Activated CD4-positive, alpha-beta memory T cell treated with anti-CD3 and anti-CD28 coated beads, Interleukin-2, amount 10 ng/mL, durations not matched to agents 7 days and 5 days (primary cell): Measurements from ENCODE around the gene UFM1. TPM values are rescaled to one million over a fixed set of nuclear protein-coding genes. Genes with fewer than 3 reads are reported as not detected.
"Not testable (repeated sequence)": the region's sequence is repeated elsewhere in the genome, so short reads cannot be mapped to it uniquely, and the experiment has no call there.

Experiments used
- CTCF ChIA-PET: fragments of 350-600 bp; sonication (Branson Sonifier 250); formaldehyde crosslinking; loops from one replicate; lab custom pipeline; 2021; ENCODE audit warnings: antibody characterized with exemption, inconsistent platforms; lab: Charles Lee
- POLR2A ChIA-PET: fragments of 350-600 bp; sonication (Branson Sonifier 250); formaldehyde crosslinking; loops from one replicate; lab custom pipeline; 2021; ENCODE audit warnings: antibody characterized with exemption; lab: Charles Lee
- DNase-seq: peaks from one replicate; pipeline ENCODE4 v3.0.0-alpha.2; 2020
- H3K27ac Mint-ChIP-seq: one replicate; pipeline ENCODE4 v1.8.0; 2021; ENCODE audit warnings: mild to moderate bottlenecking, mixed read lengths
- H3K27me3 Mint-ChIP-seq: one replicate; pipeline ENCODE4 v1.8.0; 2021; ENCODE audit warnings: mixed read lengths
- H3K36me3 Mint-ChIP-seq: one replicate; pipeline ENCODE4 v1.8.0; 2021; ENCODE audit warnings: low read depth, mixed read lengths
- H3K4me1 Mint-ChIP-seq: one replicate; pipeline ENCODE4 v1.8.0; 2021; ENCODE audit warnings: mixed read lengths
- H3K4me3 Mint-ChIP-seq: one replicate; pipeline ENCODE4 v1.8.0; 2021; ENCODE audit warnings: mild to moderate bottlenecking, mixed read lengths
- H3K9me3 Mint-ChIP-seq: one replicate; pipeline ENCODE4 v1.8.0; 2021; ENCODE audit warnings: mixed read lengths
- total RNA-seq, 2 experiments: library from RNA; stranded (reverse); gene quantifications; one replicate each; pipeline ENCODE4 v1.2.3, GENCODE V29; 2021

Gene UFM1
- total RNA-seq, 2 experiments from 2014 or later = 39.1 to 41.2 TPM

GRCh38 chr13:38341149-38341692, 8.4 kb upstream of the UFM1 start:
- POLR2A ChIA-PET = interaction anchor here (2.0 kb wide), 1 partner anchor 9 kb away, joined by 10 read pairs; the partner anchor contains the start of gene UFM1
- no peak overlapping the region for H3K4me3 Mint-ChIP-seq
- CTCF ChIA-PET = interaction anchor here (0.9 kb wide), 1 partner anchor 13 kb away, joined by 3 read pairs; no protein-coding TSS in a partner anchor
- H3K36me3 Mint-ChIP-seq = no peaks in the 10 kb centered on the region
- H3K4me1 Mint-ChIP-seq = no peaks in the 10 kb centered on the region
- H3K27ac Mint-ChIP-seq = no peak overlapping the region
- H3K27me3 Mint-ChIP-seq = peaks cover 2% of the 10 kb centered on the region
- no peak for DNase-seq
- H3K9me3 Mint-ChIP-seq = no peaks in the 10 kb centered on the region

- Mint-ChIP-seq H3K9me3 (no peaks in the 10 kb centered on the region), H3K27ac (no peak overlapping the region), H3K4me1 (peaks cover 24% of the 10 kb centered on the region), H3K36me3 (peaks cover 20% of the 10 kb centered on the region), H3K4me3 (no peak overlapping the region), H3K27me3 (peaks cover 2% of the 10 kb centered on the region)
- ChIA-PET CTCF (no interaction called here), POLR2A (no interaction called here)
- DNase-seq = no peak
Measured at GRCh38 chr13:38346764-38347163, 2.9 kb upstream of the UFM1 start.

- peaks cover 2% of the 10 kb centered on the region for H3K27me3 Mint-ChIP-seq
- ChIA-PET CTCF (no interaction called here), POLR2A (interaction anchor here (0.8 to 3.3 kb wide), 9 partner anchors 8 to 1530 kb away, joined by 3 to 13 read pairs (median 5); partner anchors contain the start of genes ALG5, NHLRC3, PROSER1 and RFXAP)
- H3K27ac Mint-ChIP-seq = peak overlapping the region; percentile 96
- H3K9me3 Mint-ChIP-seq = no peaks in the 10 kb centered on the region
- peaks cover 34% of the 10 kb centered on the region for H3K36me3 Mint-ChIP-seq
- peak overlapping the region; percentile 97 for H3K4me3 Mint-ChIP-seq
- DNase-seq = no peak
- H3K4me1 Mint-ChIP-seq = peaks cover 34% of the 10 kb centered on the region
Measured at GRCh38 chr13:38348861-38349389, 726 bp upstream of the UFM1 start.

- peak overlapping the region; percentile 97 for H3K4me3 Mint-ChIP-seq
- peak; percentile 61 for DNase-seq
- peak overlapping the region; percentile 96 for H3K27ac Mint-ChIP-seq
- ChIA-PET CTCF (no interaction called here), POLR2A (interaction anchor here (0.9 to 3.3 kb wide), 7 partner anchors 9 to 1350 kb away, joined by 3 to 13 read pairs (median 6); partner anchors contain the start of genes NHLRC3 and PROSER1)
- H3K4me1 Mint-ChIP-seq = peaks cover 36% of the 10 kb centered on the region
- peaks cover 38% of the 10 kb centered on the region for H3K36me3 Mint-ChIP-seq
- no peaks in the 10 kb centered on the region for H3K9me3 Mint-ChIP-seq
- H3K27me3 Mint-ChIP-seq = peaks cover 2% of the 10 kb centered on the region
Measured at GRCh38 chr13:38350114-38350617, 515 bp downstream of the UFM1 start.

- H3K27me3 Mint-ChIP-seq = no peaks in the 10 kb centered on the region
- H3K27ac Mint-ChIP-seq = no peak overlapping the region
- H3K9me3 Mint-ChIP-seq = no peaks in the 10 kb centered on the region
- peaks cover 44% of the 10 kb centered on the region for H3K36me3 Mint-ChIP-seq
- no peak overlapping the region for H3K4me3 Mint-ChIP-seq
- H3K4me1 Mint-ChIP-seq = peaks cover 25% of the 10 kb centered on the region
- POLR2A ChIA-PET = no interaction called here
- DNase-seq = no peak
- CTCF ChIA-PET = interaction anchor here (1.0 kb wide), 1 partner anchor 12 kb away, joined by 4 read pairs; no protein-coding TSS in a partner anchor
Measured at GRCh38 chr13:38355595-38356119, 6.0 kb downstream of the UFM1 start.

GRCh38 chr13:38358684-38359083, 9.0 kb downstream of the UFM1 start:
- no peak overlapping the region for H3K4me3 Mint-ChIP-seq
- no peak for DNase-seq
- no peak overlapping the region for H3K27ac Mint-ChIP-seq
- H3K9me3 Mint-ChIP-seq = no peaks in the 10 kb centered on the region
- peaks cover 39% of the 10 kb centered on the region for H3K36me3 Mint-ChIP-seq
- ChIA-PET CTCF (no interaction called here), POLR2A (interaction anchor here (1.2 kb wide), 1 partner anchor 9 kb away, joined by 4 read pairs; the partner anchor contains the start of gene UFM1)
- no peaks in the 10 kb centered on the region for H3K27me3 Mint-ChIP-seq
- H3K4me1 Mint-ChIP-seq = peaks cover 4% of the 10 kb centered on the region

- Mint-ChIP-seq H3K27me3 (no peaks in the 10 kb centered on the region), H3K4me3 (no peak overlapping the region), H3K36me3 (peaks cover 27% of the 10 kb centered on the region), H3K4me1 (no peaks in the 10 kb centered on the region), H3K9me3 (no peaks in the 10 kb centered on the region), H3K27ac (no peak overlapping the region)
- ChIA-PET POLR2A (interaction anchor here (2.1 kb wide), 1 partner anchor 12 kb away, joined by 13 read pairs; the partner anchor contains the start of gene UFM1), CTCF (interaction anchor here (0.8 kb wide), 1 partner anchor 13 kb away, joined by 4 read pairs; no protein-coding TSS in a partner anchor)
- no peak for DNase-seq
Measured at GRCh38 chr13:38361542-38362262, 12.1 kb downstream of the UFM1 start.

- H3K36me3 Mint-ChIP-seq = peaks cover 27% of the 10 kb centered on the region
- ChIA-PET POLR2A (no interaction called here), CTCF (no interaction called here)
- no peaks in the 10 kb centered on the region for H3K4me1 Mint-ChIP-seq
- no peak for DNase-seq
- H3K27ac Mint-ChIP-seq = no peak overlapping the region
- H3K9me3 Mint-ChIP-seq = no peaks in the 10 kb centered on the region
- H3K4me3 Mint-ChIP-seq = no peak overlapping the region
- no peaks in the 10 kb centered on the region for H3K27me3 Mint-ChIP-seq
Measured at GRCh38 chr13:38363219-38363618, 13.6 kb downstream of the UFM1 start.

GRCh38 chr13:38363746-38364145, 14.1 kb downstream of the UFM1 start:
- H3K4me3 Mint-ChIP-seq, CTCF ChIA-PET, H3K27ac Mint-ChIP-seq, H3K4me1 Mint-ChIP-seq, H3K27me3 Mint-ChIP-seq, H3K9me3 Mint-ChIP-seq, DNase-seq, POLR2A ChIA-PET: not testable (repeated sequence)
- peaks cover 25% of the 10 kb centered on the region for H3K36me3 Mint-ChIP-seq

GRCh38 chr13:38365661-38366060, 16.0 kb downstream of the UFM1 start:
- DNase-seq = no peak
- Mint-ChIP-seq H3K36me3 (peaks cover 20% of the 10 kb centered on the region), H3K4me1 (no peaks in the 10 kb centered on the region), H3K27ac (no peak overlapping the region), H3K4me3 (no peak overlapping the region), H3K27me3 (peaks cover 10% of the 10 kb centered on the region), H3K9me3 (no peaks in the 10 kb centered on the region)
- ChIA-PET POLR2A (no interaction called here), CTCF (no interaction called here)

- no peaks in the 10 kb centered on the region for H3K4me1 Mint-ChIP-seq
- no peaks in the 10 kb centered on the region for H3K9me3 Mint-ChIP-seq
- POLR2A ChIA-PET = no interaction called here
- DNase-seq = no peak
- peaks cover 9% of the 10 kb centered on the region for H3K36me3 Mint-ChIP-seq
- no peak overlapping the region for H3K4me3 Mint-ChIP-seq
- CTCF ChIA-PET = interaction anchor here (0.7 kb wide), 1 partner anchor 11 kb away, joined by 4 read pairs; no protein-coding TSS in a partner anchor
- no peak overlapping the region for H3K27ac Mint-ChIP-seq
- H3K27me3 Mint-ChIP-seq = peaks cover 10% of the 10 kb centered on the region
Measured at GRCh38 chr13:38366954-38367645, 17.4 kb downstream of the UFM1 start.

GRCh38 chr13:38369058-38369457, 19.4 kb downstream of the UFM1 start:
- Mint-ChIP-seq H3K27ac (no peak overlapping the region), H3K9me3 (no peaks in the 10 kb centered on the region), H3K36me3 (no peaks in the 10 kb centered on the region), H3K4me3 (no peak overlapping the region), H3K4me1 (no peaks in the 10 kb centered on the region), H3K27me3 (peaks cover 10% of the 10 kb centered on the region)
- ChIA-PET CTCF (no interaction called here), POLR2A (no interaction called here)
- no peak for DNase-seq
